ENCODE data around the gene MYO5A.

GRCh38 chr15:52559022-52559421 lies 30.3 kb upstream of the MYO5A start:
- TF ChIP-seq SP1 (IDR thresholded peaks at IDR 0.05; ENCODE audit: low read depth) = no peak
- TF ChIP-seq CTCF (IDR thresholded peaks at IDR 0.05 in 2 of 3, conservative IDR thresholded peaks at IDR 0.05 in 1 of 3; ENCODE audit: borderline replicate concordance in 1 of 3, insufficient read depth in 1 of 3, low read depth in 2 of 3, low read length in 2 of 3) = no peak
- TF ChIP-seq POLR2A (IDR thresholded peaks at IDR 0.05; ENCODE audit: borderline replicate concordance, extremely low read depth, insufficient read depth, insufficient read length) = no peak
- no peak for TF ChIP-seq ATF3 (IDR thresholded peaks at IDR 0.05)
- TF ChIP-seq JUND (IDR thresholded peaks at IDR 0.05) = no peak
- TF ChIP-seq, protein P1, sequence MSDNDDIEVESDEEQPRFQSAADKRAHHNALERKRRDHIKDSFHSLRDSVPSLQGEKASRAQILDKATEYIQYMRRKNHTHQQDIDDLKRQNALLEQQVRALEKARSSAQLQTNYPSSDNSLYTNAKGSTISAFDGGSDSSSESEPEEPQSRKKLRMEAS (IDR thresholded peaks at IDR 0.05) = no peak
- TF ChIP-seq SIN3A (IDR thresholded peaks at IDR 0.05; ENCODE audit: low read depth) = no peak
- no peak for TF ChIP-seq RAD21 (IDR thresholded peaks at IDR 0.05; ENCODE audit: low read depth)
- TF ChIP-seq EZH2 (IDR thresholded peaks at IDR 0.05) = no peak
- TF ChIP-seq, protein P2, sequence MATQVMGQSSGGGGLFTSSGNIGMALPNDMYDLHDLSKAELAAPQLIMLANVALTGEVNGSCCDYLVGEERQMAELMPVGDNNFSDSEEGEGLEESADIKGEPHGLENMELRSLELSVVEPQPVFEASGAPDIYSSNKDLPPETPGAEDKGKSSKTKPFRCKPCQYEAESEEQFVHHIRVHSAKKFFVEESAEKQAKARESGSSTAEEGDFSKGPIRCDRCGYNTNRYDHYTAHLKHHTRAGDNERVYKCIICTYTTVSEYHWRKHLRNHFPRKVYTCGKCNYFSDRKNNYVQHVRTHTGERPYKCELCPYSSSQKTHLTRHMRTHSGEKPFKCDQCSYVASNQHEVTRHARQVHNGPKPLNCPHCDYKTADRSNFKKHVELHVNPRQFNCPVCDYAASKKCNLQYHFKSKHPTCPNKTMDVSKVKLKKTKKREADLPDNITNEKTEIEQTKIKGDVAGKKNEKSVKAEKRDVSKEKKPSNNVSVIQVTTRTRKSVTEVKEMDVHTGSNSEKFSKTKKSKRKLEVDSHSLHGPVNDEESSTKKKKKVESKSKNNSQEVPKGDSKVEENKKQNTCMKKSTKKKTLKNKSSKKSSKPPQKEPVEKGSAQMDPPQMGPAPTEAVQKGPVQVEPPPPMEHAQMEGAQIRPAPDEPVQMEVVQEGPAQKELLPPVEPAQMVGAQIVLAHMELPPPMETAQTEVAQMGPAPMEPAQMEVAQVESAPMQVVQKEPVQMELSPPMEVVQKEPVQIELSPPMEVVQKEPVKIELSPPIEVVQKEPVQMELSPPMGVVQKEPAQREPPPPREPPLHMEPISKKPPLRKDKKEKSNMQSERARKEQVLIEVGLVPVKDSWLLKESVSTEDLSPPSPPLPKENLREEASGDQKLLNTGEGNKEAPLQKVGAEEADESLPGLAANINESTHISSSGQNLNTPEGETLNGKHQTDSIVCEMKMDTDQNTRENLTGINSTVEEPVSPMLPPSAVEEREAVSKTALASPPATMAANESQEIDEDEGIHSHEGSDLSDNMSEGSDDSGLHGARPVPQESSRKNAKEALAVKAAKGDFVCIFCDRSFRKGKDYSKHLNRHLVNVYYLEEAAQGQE (IDR thresholded peaks at IDR 0.05; ENCODE audit: low read depth) = no peak

All from HCT116 (cell line).